SKM-1 (cell line): ENCODE data around the gene PSME4.
A peak's percentile ranks its signal among the peaks of the same experiment; 100 is the strongest.

Experiments
- DNase-seq: peaks from one replicate; lab custom pipeline; 2025; ENCODE audit not compliant: unreplicated experiment; lab: John Stamatoyannopoulos, UW

The PSME4 gene

GRCh38 chr2:53970724-53971602, at the start of gene PSME4:
Gene PSME4, minus strand, starts transcription at chr2:53970993. Its CDS starts 209 bp downstream, at chr2:53970784.
- peak; percentile 55 for DNase-seq

GRCh38 chr2:54015798-54016699, 45.3 kb upstream of the PSME4 start:
- DNase-seq = no peak

GRCh38 chr2:54013996-54014395, 43.2 kb upstream of the PSME4 start:
- DNase-seq = no peak

GRCh38 chr2:54012538-54013141, 41.8 kb upstream of the PSME4 start:
- no peak for DNase-seq

GRCh38 chr2:54009549-54009948, 38.8 kb upstream of the PSME4 start:
- DNase-seq = no peak

- DNase-seq = no peak
These were observed 37.6 kb upstream of the PSME4 start for GRCh38 chr2:54008439-54008838.

- no peak for DNase-seq
These were observed 29.7 kb upstream of the PSME4 start for GRCh38 chr2:54000524-54000923.

GRCh38 chr2:54000122-54000521, 29.3 kb upstream of the PSME4 start:
- DNase-seq = no peak

- no peak for DNase-seq
These were observed 28.0 kb upstream of the PSME4 start for GRCh38 chr2:53998834-53999233.

GRCh38 chr2:53994818-53995808, 24.3 kb upstream of the PSME4 start:
- no peak for DNase-seq

- no peak for DNase-seq
These were observed 21.2 kb upstream of the PSME4 start for GRCh38 chr2:53991948-53992347.

- DNase-seq = no peak
These were observed 18.5 kb upstream of the PSME4 start for GRCh38 chr2:53989210-53989862.

- DNase-seq = no peak
These were observed 16.6 kb upstream of the PSME4 start for GRCh38 chr2:53987336-53987921.

- DNase-seq = no peak
These were observed 14.9 kb upstream of the PSME4 start for GRCh38 chr2:53985646-53986045.

GRCh38 chr2:53969968-53970723, 647 bp downstream of the PSME4 start:
- no peak for DNase-seq

- DNase-seq = no peak
These were observed 1.4 kb downstream of the PSME4 start for GRCh38 chr2:53969285-53969967.

- no peak for DNase-seq
These were observed 5.7 kb downstream of the PSME4 start for GRCh38 chr2:53964987-53965687.
